Mononuclear cell (primary cell): ENCODE data around the gene LRRFIP1. TPM values are rescaled to one million over a fixed set of nuclear protein-coding genes. Genes with fewer than 3 reads are reported as not detected.

Experiments
- H3K27me3 ChIP-seq: 2 replicates; pipeline ENCODE4 v1.6.0; 2011; ENCODE audit warnings: low read length, control low read depth; ENCODE audit not compliant: insufficient read depth
- H3K4me1 ChIP-seq: 2 replicates; pipeline ENCODE4 v1.5.1; 2011; ENCODE audit warnings: mild to moderate bottlenecking, low read length, control low read depth; ENCODE audit not compliant: insufficient read depth
- H3K4me3 ChIP-seq: 2 replicates; pipeline ENCODE4 v1.5.1; 2011; ENCODE audit warnings: mild to moderate bottlenecking, low read length, moderate library complexity
- H3K9me3 ChIP-seq: 2 replicates; pipeline ENCODE4 v1.5.1; 2011; ENCODE audit warnings: low read depth, mild to moderate bottlenecking, control low read depth, low read length
- total RNA-seq: library from RNA; depleted of rRNA; stranded (reverse); fragments of >200 nt; gene quantifications from one replicate; pipeline ENCODE4 v1.2.3, GENCODE V29; 2012

LRRFIP1 gene
- total RNA-seq, 1 donor, result 128 TPM

GRCh38 chr2:237798236-237799059 is 171.1 kb downstream of the LRRFIP1 start, which contains the start of gene RBM44:
TSS of gene RBM44 (plus strand) at chr2:237798779. CDS start at chr2:237813610, 14,831 bp downstream.
- Histone ChIP-seq H3K4me1 (no peaks in the 10 kb centered on the region), H3K9me3 (no peaks in the 10 kb centered on the region), H3K4me3 (no peak within 1 kb of the TSS), H3K27me3 (no peaks in the 10 kb centered on the region)

GRCh38 chr2:237799060-237799428 is 171.7 kb downstream of the LRRFIP1 start:
- no peaks in the 10 kb centered on the region for H3K9me3 ChIP-seq
- no peaks in the 10 kb centered on the region for H3K4me1 ChIP-seq
- H3K27me3 ChIP-seq, result no peaks in the 10 kb centered on the region
- no peak overlapping the region for H3K4me3 ChIP-seq

- H3K27me3 ChIP-seq, result no peaks in the 10 kb centered on the region
- no peaks in the 10 kb centered on the region for H3K4me1 ChIP-seq
- H3K4me3 ChIP-seq, result no peak overlapping the region
- no peaks in the 10 kb centered on the region for H3K9me3 ChIP-seq
Observed at GRCh38 chr2:237801466-237801865, 174.1 kb downstream of the LRRFIP1 start.

GRCh38 chr2:237806334-237806733 is 178.9 kb downstream of the LRRFIP1 start:
- Histone ChIP-seq H3K27me3 (no peaks in the 10 kb centered on the region), H3K9me3 (no peaks in the 10 kb centered on the region)

GRCh38 chr2:237815637-237816036 is 188.2 kb downstream of the LRRFIP1 start:
- Histone ChIP-seq H3K9me3 (no peaks in the 10 kb centered on the region), H3K4me3 (no peak overlapping the region), H3K27me3 (no peaks in the 10 kb centered on the region), H3K4me1 (no peaks in the 10 kb centered on the region)

More at GRCh38 chr2:237806334-237806733, 178.9 kb downstream of the LRRFIP1 start:
- Histone ChIP-seq H3K4me3 (no peak overlapping the region), H3K4me1 (no peaks in the 10 kb centered on the region)

- Histone ChIP-seq H3K27me3 (no peaks in the 10 kb centered on the region), H3K4me1 (no peaks in the 10 kb centered on the region), H3K4me3 (no peak overlapping the region), H3K9me3 (no peaks in the 10 kb centered on the region)
Observed at GRCh38 chr2:237816531-237816930, 189.1 kb downstream of the LRRFIP1 start.

- H3K4me1 ChIP-seq, result no peaks in the 10 kb centered on the region
- H3K4me3 ChIP-seq, result no peak overlapping the region
- H3K27me3 ChIP-seq, result no peaks in the 10 kb centered on the region
- H3K9me3 ChIP-seq, result no peaks in the 10 kb centered on the region
Observed at GRCh38 chr2:237818066-237818473, 190.7 kb downstream of the LRRFIP1 start.

GRCh38 chr2:237819231-237819630 is 191.8 kb downstream of the LRRFIP1 start:
- Histone ChIP-seq H3K4me1 (no peaks in the 10 kb centered on the region), H3K27me3 (no peaks in the 10 kb centered on the region), H3K4me3 (no peak overlapping the region)

GRCh38 chr2:237820421-237820820 is 193.0 kb downstream of the LRRFIP1 start:
- Histone ChIP-seq H3K9me3 (no peaks in the 10 kb centered on the region), H3K4me3 (no peak overlapping the region), H3K4me1 (no peaks in the 10 kb centered on the region), H3K27me3 (no peaks in the 10 kb centered on the region)

More at GRCh38 chr2:237819231-237819630, 191.8 kb downstream of the LRRFIP1 start:
- no peaks in the 10 kb centered on the region for H3K9me3 ChIP-seq

- Histone ChIP-seq H3K4me1 (no peaks in the 10 kb centered on the region), H3K27me3 (no peaks in the 10 kb centered on the region), H3K4me3 (no peak overlapping the region), H3K9me3 (no peaks in the 10 kb centered on the region)
Observed at GRCh38 chr2:237823544-237823943, 196.2 kb downstream of the LRRFIP1 start.

GRCh38 chr2:237824085-237824484 is 196.7 kb downstream of the LRRFIP1 start:
- Histone ChIP-seq H3K4me1 (no peaks in the 10 kb centered on the region), H3K27me3 (no peaks in the 10 kb centered on the region), H3K4me3 (no peak overlapping the region), H3K9me3 (no peaks in the 10 kb centered on the region)

- Histone ChIP-seq H3K27me3 (no peaks in the 10 kb centered on the region), H3K4me3 (no peak overlapping the region), H3K9me3 (no peaks in the 10 kb centered on the region), H3K4me1 (no peaks in the 10 kb centered on the region)
Observed at GRCh38 chr2:237827421-237827987, 200.1 kb downstream of the LRRFIP1 start.

Other genes starting within 250 kb of the LRRFIP1 start
- 0.52 TPM for gene COL6A3, start 213.4 kb upstream of the LRRFIP1 start, total RNA-seq
- not detected for gene MLPH, start 140.3 kb upstream of the LRRFIP1 start, total RNA-seq
- not detected for gene PRLH, start 61.0 kb upstream of the LRRFIP1 start, total RNA-seq
- gene RAB17, start 36.9 kb upstream of the LRRFIP1 start, total RNA-seq, result 0.10 TPM
- 3.5 TPM for gene RBM44, start 171.2 kb downstream of the LRRFIP1 start, total RNA-seq
- gene RAMP1, start 232.0 kb downstream of the LRRFIP1 start, total RNA-seq, result 2.1 TPM